ENCODE data around the gene DGKI. TPM values are rescaled to one million over a fixed set of nuclear protein-coding genes. Genes with fewer than 3 reads are reported as not detected.

DGKI gene
- total RNA-seq, 2 experiments from 2014 or later = 0.46 TPM; not detected in 1

DNA sequence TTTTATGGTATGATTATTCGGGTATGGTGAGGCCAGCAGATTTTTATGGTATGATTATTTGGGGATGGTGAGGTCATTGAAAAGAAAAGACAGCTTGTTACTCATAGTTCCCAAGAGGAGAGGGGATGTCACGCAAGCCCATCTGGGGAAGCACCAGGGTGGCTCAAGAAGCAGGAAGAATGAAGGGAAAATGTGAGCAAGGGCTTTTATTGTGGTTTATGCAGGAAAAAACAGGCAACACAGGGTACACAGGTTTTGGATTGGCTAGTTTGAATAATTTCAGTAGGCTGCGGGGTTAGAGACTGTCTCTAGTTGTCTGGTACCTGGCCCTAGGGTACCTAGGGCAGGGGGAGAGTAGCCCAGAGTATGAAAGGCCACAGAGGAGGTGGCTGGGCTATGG lies 26.8 kb upstream of the DGKI start:
- no peaks in the 10 kb centered on the region for H3K4me1 ChIP-seq (ENCODE audit: insufficient read depth, low read length, poor library complexity, severe bottlenecking)
- ChIA-PET POLR2A (no interaction called here), CTCF (ENCODE audit: unreplicated experiment) (no interaction called here)
- intact Hi-C loops (cut with micrococcal nuclease; ENCODE audit: unreplicated experiment) = no loop called here
- no peaks in the 10 kb centered on the region for H3K79me2 ChIP-seq (ENCODE audit: insufficient read depth, low read depth, low read length)
- H3K9me3 ChIP-seq (ENCODE audit: low read length) = no peaks in the 10 kb centered on the region
- H3K36me3 ChIP-seq (ENCODE audit: insufficient read depth, low read length) = peaks cover 27% of the 10 kb centered on the region; the same call in 1 of the 2 replicates
- TF ChIP-seq EZH2phosphoT487 (IDR thresholded peaks at IDR 0.05; ENCODE audit: borderline replicate concordance, low read depth, low read length) = no peak
- TF ChIP-seq, protein P1, sequence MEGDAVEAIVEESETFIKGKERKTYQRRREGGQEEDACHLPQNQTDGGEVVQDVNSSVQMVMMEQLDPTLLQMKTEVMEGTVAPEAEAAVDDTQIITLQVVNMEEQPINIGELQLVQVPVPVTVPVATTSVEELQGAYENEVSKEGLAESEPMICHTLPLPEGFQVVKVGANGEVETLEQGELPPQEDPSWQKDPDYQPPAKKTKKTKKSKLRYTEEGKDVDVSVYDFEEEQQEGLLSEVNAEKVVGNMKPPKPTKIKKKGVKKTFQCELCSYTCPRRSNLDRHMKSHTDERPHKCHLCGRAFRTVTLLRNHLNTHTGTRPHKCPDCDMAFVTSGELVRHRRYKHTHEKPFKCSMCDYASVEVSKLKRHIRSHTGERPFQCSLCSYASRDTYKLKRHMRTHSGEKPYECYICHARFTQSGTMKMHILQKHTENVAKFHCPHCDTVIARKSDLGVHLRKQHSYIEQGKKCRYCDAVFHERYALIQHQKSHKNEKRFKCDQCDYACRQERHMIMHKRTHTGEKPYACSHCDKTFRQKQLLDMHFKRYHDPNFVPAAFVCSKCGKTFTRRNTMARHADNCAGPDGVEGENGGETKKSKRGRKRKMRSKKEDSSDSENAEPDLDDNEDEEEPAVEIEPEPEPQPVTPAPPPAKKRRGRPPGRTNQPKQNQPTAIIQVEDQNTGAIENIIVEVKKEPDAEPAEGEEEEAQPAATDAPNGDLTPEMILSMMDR (conservative IDR thresholded peaks at IDR 0.05; ENCODE audit: low read length) = no peak
- H2AFZ ChIP-seq (ENCODE audit: low read length) = no peak overlapping the region
- H3K4me3 ChIP-seq (ENCODE audit: low read depth, low read length, poor library complexity, severe bottlenecking) = no peak overlapping the region
- no peak overlapping the region for H3K27ac ChIP-seq (ENCODE audit: low read depth, low read length, poor library complexity, severe bottlenecking)
- no peaks in the 10 kb centered on the region for H3K9me2 ChIP-seq (ENCODE audit: insufficient read depth, low read length)
- DNase-seq (ENCODE audit: low spot score) = no peak
- no peaks in the 10 kb centered on the region for H4K20me1 ChIP-seq (ENCODE audit: insufficient read depth, low read length)
- H3K4me2 ChIP-seq (ENCODE audit: low read length) = no peak overlapping the region
- no TSS peak for BruUV-seq (replicated peaks)

DNA sequence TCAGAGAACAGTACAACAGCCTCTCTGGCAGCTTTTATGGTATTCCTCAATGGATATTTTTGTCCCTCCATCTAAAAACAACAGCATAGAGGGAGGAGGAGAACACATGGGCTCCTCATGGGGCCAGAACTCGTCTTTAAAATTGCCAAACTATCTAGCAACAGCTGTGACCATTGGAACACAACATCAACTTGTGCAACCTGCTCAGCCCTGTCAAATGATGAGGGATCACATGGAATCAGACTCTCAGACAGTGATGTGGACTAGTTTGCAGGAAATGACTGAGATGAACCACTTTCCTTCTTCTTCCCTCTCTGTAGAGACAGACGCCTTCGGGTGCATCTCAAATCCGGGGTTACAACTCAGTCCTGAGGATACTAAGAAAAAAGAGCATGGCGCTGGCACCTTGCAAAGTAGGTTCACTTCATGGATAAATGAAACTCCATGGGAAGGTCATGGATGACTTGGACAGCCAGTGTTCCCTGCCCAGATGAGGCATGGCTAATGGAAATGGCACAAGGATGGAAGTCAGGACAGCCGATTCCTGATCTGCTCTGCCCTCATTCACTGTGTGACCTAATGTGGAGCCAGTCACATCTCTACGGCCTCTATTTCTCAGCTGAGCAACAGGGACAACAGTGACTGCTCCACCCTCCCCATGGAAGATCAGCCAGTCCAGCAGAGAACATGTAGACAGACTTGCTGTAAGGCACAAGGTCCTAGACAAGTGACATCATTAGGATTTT lies 24.6 kb upstream of the DGKI start:
- no TSS peak for BruUV-seq (replicated peaks)
- CTCF ChIA-PET (ENCODE audit: unreplicated experiment) = no interaction called here

More for the DNA sequence above, 24.6 kb upstream of the DGKI start:
- Histone ChIP-seq H3K4me2 (ENCODE audit: low read length) (no peak overlapping the region), H4K20me1 (ENCODE audit: insufficient read depth, low read length) (no peaks in the 10 kb centered on the region), H3K9me3 (ENCODE audit: low read length) (peaks cover under 1% of the 10 kb centered on the region; the same call in 1 of the 2 replicates), H3K27ac (ENCODE audit: low read depth, low read length, poor library complexity, severe bottlenecking) (no peak overlapping the region), H3K4me3 (ENCODE audit: low read depth, low read length, poor library complexity, severe bottlenecking) (no peak overlapping the region), H3K9me2 (ENCODE audit: insufficient read depth, low read length) (no peaks in the 10 kb centered on the region), H2AFZ (ENCODE audit: low read length) (no peak overlapping the region), H3K4me1 (ENCODE audit: insufficient read depth, low read length, poor library complexity, severe bottlenecking) (no peaks in the 10 kb centered on the region), H3K79me2 (ENCODE audit: insufficient read depth, low read depth, low read length) (no peaks in the 10 kb centered on the region), H3K36me3 (ENCODE audit: insufficient read depth, low read length) (peaks cover 21% of the 10 kb centered on the region)
- intact Hi-C loops (cut with micrococcal nuclease; ENCODE audit: unreplicated experiment) = no loop called here
- no peak for DNase-seq (ENCODE audit: low spot score)
- TF ChIP-seq, protein P1 (conservative IDR thresholded peaks at IDR 0.05; ENCODE audit: low read length) = no peak
- no peak for TF ChIP-seq EZH2phosphoT487 (IDR thresholded peaks at IDR 0.05; ENCODE audit: borderline replicate concordance, low read depth, low read length)
- POLR2A ChIA-PET = interaction anchor here (1.3 kb wide), 1 partner anchor 9 kb away, joined by 3 read pairs; no protein-coding TSS in a partner anchor
